Esophagus squamous epithelium (tissue), 4 donors: Measurements from ENCODE around the gene EEF1AKMT3.

Experiments used
- CTCF ChIP-seq, 6 experiments: fragments of 450-650 bp in 4 of 6; fragments of 200-600 bp in 2 of 6; sonication (generic) in 2 of 6; IDR thresholded peaks; one replicate each; pipeline ENCODE4 v1.5.1; 2016 to 2019; ENCODE audit warnings: antibody characterized with exemption in 6 of 6, mild to moderate bottlenecking in 4 of 6, moderate library complexity in 4 of 6
- POLR2A ChIP-seq, 4 donors: fragments of 450-650 bp; IDR thresholded peaks; one replicate each; pipeline ENCODE4 v1.6.1; 2017; ENCODE audit warnings: antibody characterized with exemption in 4 of 4, mild to moderate bottlenecking in 4 of 4, moderate library complexity in 3 of 4

GRCh38 chr12:57765698-57766463 lies 6.5 kb upstream of the EEF1AKMT3 start:
- TF ChIP-seq POLR2A (IDR thresholded peaks at IDR 0.05) (no peak), CTCF (IDR thresholded peaks at IDR 0.05) (no peak)
